Common myeloid progenitor, CD34-positive (primary cell): Measurements from ENCODE around the gene CCL8.
A peak's percentile ranks its signal among the peaks of the same experiment; 100 is the strongest.

Experiments
- CTCF ChIA-PET: fragments of 350-600 bp; sonication (Branson Sonifier 250); formaldehyde crosslinking; loops from one replicate; lab custom pipeline; 2021; ENCODE audit warnings: antibody characterized with exemption; lab: Charles Lee
- POLR2A ChIA-PET: fragments of 350-600 bp; sonication (Branson Sonifier 250); formaldehyde crosslinking; loops from one replicate; lab custom pipeline; 2021; ENCODE audit warnings: antibody characterized with exemption; lab: Charles Lee
- DNase-seq, 3 donors: peaks; one replicate each; pipeline versions ENCODE4 v3.0.0 to v3.0.0-alpha.2; 2013
- H3K27ac ChIP-seq, 2 experiments: 1 replicate in 1 of 2; 2 replicates in 1 of 2; pipeline ENCODE4 v1.7.0; 2013; ENCODE audit warnings: inconsistent platforms in 2 of 2, low read length in 2 of 2, mild to moderate bottlenecking in 2 of 2, low read depth in 1 of 2, moderate library complexity in 1 of 2; ENCODE audit not compliant: severe bottlenecking in 2 of 2, insufficient read depth in 1 of 2, poor library complexity in 1 of 2
- H3K27me3 ChIP-seq, 5 experiments: replicated peaks in 2 of 5; 1 replicate in 3 of 5; 2 replicates in 2 of 5; pipeline versions ENCODE4 v1.6.1 to v1.7.0; 2013; ENCODE audit warnings: low read length in 4 of 5, mild to moderate bottlenecking in 2 of 5, moderate library complexity in 2 of 5, inconsistent platforms in 1 of 5; ENCODE audit not compliant: insufficient read depth in 5 of 5, control insufficient read depth in 4 of 5
- H3K36me3 ChIP-seq, 4 experiments: 1 replicate in 2 of 4; 2 replicates in 2 of 4; pipeline versions ENCODE4 v1.6.1 to v1.7.0; 2013; ENCODE audit warnings: low read length in 3 of 4, control low read depth in 1 of 4, mild to moderate bottlenecking in 1 of 4; ENCODE audit not compliant: control insufficient read depth in 4 of 4, insufficient read depth in 4 of 4
- H3K4me1 ChIP-seq, 4 experiments: 1 replicate in 3 of 4; 2 replicates in 1 of 4; pipeline versions ENCODE4 v1.6.1 to v1.7.1; 2013; ENCODE audit warnings: low read length in 3 of 4, mild to moderate bottlenecking in 3 of 4, control low read depth in 1 of 4, inconsistent platforms in 1 of 4, moderate library complexity in 1 of 4; ENCODE audit not compliant: control insufficient read depth in 4 of 4, insufficient read depth in 4 of 4; ENCODE audit errors: control extremely low read depth in 1 of 4
- H3K4me3 ChIP-seq, 7 experiments: 1 replicate in 4 of 7; 2 replicates in 3 of 7; pipeline versions ENCODE4 v1.5.1 to v1.7.0; 2013; ENCODE audit warnings: mild to moderate bottlenecking in 7 of 7, low read length in 6 of 7, moderate library complexity in 6 of 7, inconsistent platforms in 2 of 7, low read depth in 2 of 7, control low read depth in 1 of 7; ENCODE audit not compliant: insufficient read depth in 4 of 7, control insufficient read depth in 1 of 7; ENCODE audit errors: extremely low read depth in 1 of 7
- H3K9me3 ChIP-seq, 5 experiments: 1 replicate in 4 of 5; 2 replicates in 1 of 5; pipeline versions ENCODE4 v1.6.1 to v1.7.1; 2013; ENCODE audit warnings: low read length in 4 of 5, mild to moderate bottlenecking in 2 of 5, inconsistent platforms in 1 of 5, low read depth in 1 of 5, moderate library complexity in 1 of 5; ENCODE audit not compliant: control insufficient read depth in 4 of 5, insufficient read depth in 2 of 5; ENCODE audit errors: control extremely low read depth in 1 of 5
- WGBS: methylation state at CpG from one replicate; pipeline ENCODE4 v1.1.5; 2013; ENCODE audit not compliant: insufficient coverage; 5-methylcytosine and 5-hydroxymethylcytosine counted together

CCL8 gene

GRCh38 chr17:34290586-34290985 lies 28.6 kb upstream of the CCL8 start:
- WGBS = 82% methylated on average over 2 of the region's 4 CpGs
- H3K27ac ChIP-seq = no peak overlapping the region
- peaks cover 0 to 4% (median 0%) of the 10 kb centered on the region in 5 experiments for H3K27me3 ChIP-seq
- DNase-seq = no peak
- H3K4me1 ChIP-seq = no peaks in the 10 kb centered on the region
- H3K36me3 ChIP-seq = no peaks in the 10 kb centered on the region
- CTCF ChIA-PET = interaction anchor here (1.0 kb wide), 1 partner anchor 70 kb away, joined by 4 read pairs; no protein-coding TSS in a partner anchor
- no peaks in the 10 kb centered on the region for H3K9me3 ChIP-seq
- POLR2A ChIA-PET = interaction anchor here (0.5 kb wide), 1 partner anchor 18 kb away, joined by 3 read pairs; no protein-coding TSS in a partner anchor
- H3K4me3 ChIP-seq = no peak overlapping the region

GRCh38 chr17:34291721-34292348 lies 27.4 kb upstream of the CCL8 start:
- H3K36me3 ChIP-seq = no peaks in the 10 kb centered on the region
- WGBS = 86% methylated on average over 5 of the region's 6 CpGs
- peak in 2 of 3 donors; percentile 10 for DNase-seq
- H3K9me3 ChIP-seq = no peaks in the 10 kb centered on the region
- H3K4me1 ChIP-seq = no peaks in the 10 kb centered on the region
- H3K27ac ChIP-seq = no peak overlapping the region
- CTCF ChIA-PET = no interaction called here
- POLR2A ChIA-PET = no interaction called here
- H3K27me3 ChIP-seq = peaks cover 0 to 2% (median 0%) of the 10 kb centered on the region in 5 experiments
- H3K4me3 ChIP-seq = no peak overlapping the region

- WGBS = 91% methylated on average over 2 of the region's 2 CpGs
- Histone ChIP-seq H3K9me3 (no peaks in the 10 kb centered on the region), H3K4me3 (no peak overlapping the region), H3K4me1 (no peaks in the 10 kb centered on the region), H3K27me3 (peaks cover 0 to 3% (median 0%) of the 10 kb centered on the region in 5 experiments), H3K36me3 (no peaks in the 10 kb centered on the region), H3K27ac (no peak overlapping the region)
- ChIA-PET POLR2A (no interaction called here), CTCF (no interaction called here)
- DNase-seq = no peak
Observed at GRCh38 chr17:34299027-34299426, 20.2 kb upstream of the CCL8 start.

- no peak for DNase-seq
- H3K36me3 ChIP-seq = no peaks in the 10 kb centered on the region
- H3K4me3 ChIP-seq = no peak overlapping the region
- H3K27me3 ChIP-seq = peaks cover 0 to 3% (median 0%) of the 10 kb centered on the region in 5 experiments
- WGBS = 92% methylated on average over 2 of the region's 3 CpGs
- H3K4me1 ChIP-seq = no peaks in the 10 kb centered on the region
- no peaks in the 10 kb centered on the region for H3K9me3 ChIP-seq
- no peak overlapping the region for H3K27ac ChIP-seq
- ChIA-PET CTCF (interaction anchor here (0.9 to 1.1 kb wide), 2 partner anchors 14 to 23 kb away, joined by 3 to 4 read pairs; no protein-coding TSS in a partner anchor), POLR2A (no interaction called here)
Observed at GRCh38 chr17:34299956-34300577, 19.2 kb upstream of the CCL8 start.

- H3K4me1 ChIP-seq = no peaks in the 10 kb centered on the region
- no peak overlapping the region for H3K4me3 ChIP-seq
- peaks cover 0 to 3% (median 0%) of the 10 kb centered on the region in 5 experiments for H3K27me3 ChIP-seq
- peak in 2 of 3 donors; percentile 7 to 10 for DNase-seq
- H3K9me3 ChIP-seq = no peaks in the 10 kb centered on the region
- CTCF ChIA-PET = interaction anchor here (1.1 to 1.8 kb wide), 3 partner anchors 15 to 97 kb away, joined by 3 to 6 read pairs (median 4); partner anchors contain the start of gene CCL1
- WGBS = 100% methylated on average over 2 of the region's 3 CpGs
- no peak overlapping the region for H3K27ac ChIP-seq
- no peaks in the 10 kb centered on the region for H3K36me3 ChIP-seq
- POLR2A ChIA-PET = no interaction called here
Observed at GRCh38 chr17:34300652-34301370, 18.4 kb upstream of the CCL8 start.

- ChIA-PET CTCF (interaction anchor here (1.2 to 1.8 kb wide), 4 partner anchors 19 to 102 kb away, joined by 3 to 6 read pairs (median 4); partner anchors contain the start of gene CCL1), POLR2A (no interaction called here)
- 92% methylated on average over 2 of the region's 2 CpGs for WGBS
- Histone ChIP-seq H3K9me3 (no peaks in the 10 kb centered on the region), H3K36me3 (no peaks in the 10 kb centered on the region), H3K27ac (no peak overlapping the region), H3K4me3 (no peak overlapping the region), H3K4me1 (peaks cover 0 to 3% (median 0%) of the 10 kb centered on the region in 4 experiments), H3K27me3 (peaks cover 0 to 3% (median 0%) of the 10 kb centered on the region in 5 experiments)
- DNase-seq = no peak
Observed at GRCh38 chr17:34301986-34302385, 17.2 kb upstream of the CCL8 start.
